ENCODE data around the gene TRIP13.

DNA sequence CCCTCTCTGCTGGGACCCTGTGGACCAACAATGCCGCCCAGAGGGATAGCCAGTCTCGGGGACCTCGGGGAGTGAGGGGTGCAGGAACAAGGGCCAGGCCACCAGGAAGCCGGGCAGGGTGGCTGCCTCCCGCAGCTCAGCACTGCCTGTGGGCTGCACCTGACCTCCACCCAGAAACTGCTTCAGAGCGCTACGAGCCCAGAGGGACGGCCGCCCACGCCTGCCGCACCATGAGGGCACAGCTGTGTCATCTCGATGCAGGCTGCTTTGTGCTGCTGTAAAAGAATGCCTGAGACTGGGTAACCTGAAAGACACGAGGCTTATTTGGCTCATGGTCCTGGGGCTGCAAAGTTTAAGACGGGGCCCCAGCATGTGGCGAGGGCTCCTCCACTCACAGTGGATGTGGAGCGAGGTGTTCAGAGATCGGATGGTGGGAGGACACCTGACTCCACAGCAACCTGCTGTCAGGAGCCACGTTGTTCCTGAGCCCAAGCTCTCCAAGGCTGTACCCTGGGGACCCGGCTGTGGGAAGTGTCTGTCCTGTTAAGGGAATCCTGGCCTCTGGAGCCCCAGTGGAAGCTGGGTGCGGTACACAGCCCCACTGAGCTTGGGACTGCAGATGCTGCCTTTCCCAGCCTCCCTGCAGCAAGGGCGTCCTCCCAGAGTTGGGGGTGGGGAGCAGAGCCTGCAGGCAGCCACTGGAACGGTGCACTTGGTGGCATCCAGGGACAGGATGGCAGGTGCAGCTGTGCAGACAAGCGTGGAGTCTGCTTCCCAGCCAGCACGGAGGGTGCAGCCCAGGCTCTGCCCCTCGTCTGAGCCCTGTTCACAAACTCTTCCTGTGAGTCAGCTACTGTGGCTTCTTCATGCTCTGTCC is 30.1 kb upstream of the TRIP13 start:
- TF ChIP-seq CTCF (IDR thresholded peaks at IDR 0.05) (no peak), POLR2A (IDR thresholded peaks at IDR 0.05) (no peak)

Measured in testis (tissue), 2 donors.